Smooth muscle cell (in vitro differentiated cells): Measurements from ENCODE around the gene FGD5. TPM values are rescaled to one million over a fixed set of nuclear protein-coding genes. Genes with fewer than 3 reads are reported as not detected.
A peak's percentile ranks its signal among the peaks of the same experiment; 100 is the strongest.
"Not testable (repeated sequence)": the region's sequence is repeated elsewhere in the genome, so short reads cannot be mapped to it uniquely, and the experiment has no call there.

Source experiments
- DNase-seq: peaks from one replicate; lab custom pipeline; 2025; ENCODE audit not compliant: unreplicated experiment; lab: John Stamatoyannopoulos, UW
- H2AFZ ChIP-seq: fragments of 200-600 bp; sonication (generic); 2 replicates; pipeline ENCODE4 v1.6.0; 2016; ENCODE audit warnings: antibody characterized with exemption, low read depth, mild to moderate bottlenecking
- H3F3A ChIP-seq: fragments of 200-600 bp; sonication (generic); 2 replicates; pipeline ENCODE4 v1.6.0; 2017; ENCODE audit warnings: antibody characterized with exemption, low read depth
- H3K27ac ChIP-seq: fragments of 200-600 bp; sonication (generic); 2 replicates; pipeline ENCODE4 v1.5.1; 2016; ENCODE audit warnings: low read depth, mild to moderate bottlenecking
- H3K27me3 ChIP-seq: fragments of 200-600 bp; sonication (generic); 2 replicates; pipeline ENCODE4 v1.6.1; 2016; ENCODE audit warnings: low read depth, mild to moderate bottlenecking
- H3K36me3 ChIP-seq: fragments of 200-600 bp; sonication (generic); 2 replicates; pipeline ENCODE4 v1.5.1; 2016; ENCODE audit warnings: low read depth
- H3K4me1 ChIP-seq: fragments of 200-600 bp; sonication (generic); 2 replicates; pipeline ENCODE4 v1.5.1; 2016; ENCODE audit warnings: low read depth
- H3K4me2 ChIP-seq: fragments of 200-600 bp; sonication (generic); 2 replicates; pipeline ENCODE4 v1.6.0; 2016; ENCODE audit warnings: mild to moderate bottlenecking
- H3K4me3 ChIP-seq: fragments of 200-600 bp; sonication (generic); 2 replicates; pipeline ENCODE4 v1.5.1; 2016; ENCODE audit warnings: mild to moderate bottlenecking
- H3K79me2 ChIP-seq: fragments of 200-600 bp; sonication (generic); 2 replicates; pipeline ENCODE4 v1.6.0; 2016; ENCODE audit warnings: low read depth, mild to moderate bottlenecking
- H3K9ac ChIP-seq: fragments of 200-600 bp; sonication (generic); 2 replicates; pipeline ENCODE4 v1.6.0; 2016; ENCODE audit warnings: low read depth
- H3K9me3 ChIP-seq: fragments of 200-600 bp; sonication (generic); replicated peaks from 2 replicates; pipeline ENCODE4 v1.5.1; 2016; ENCODE audit warnings: low read depth
- H4K20me1 ChIP-seq: fragments of 200-600 bp; sonication (generic); 2 replicates; pipeline ENCODE4 v1.6.0; 2016; ENCODE audit warnings: low read depth
- CTCF ChIP-seq: fragments of 200-600 bp; sonication (generic); IDR thresholded peaks from 2 replicates; pipeline ENCODE4 v1.5.1; 2017; ENCODE audit warnings: borderline replicate concordance, mild to moderate bottlenecking, antibody characterized with exemption; ENCODE audit not compliant: insufficient read depth, poor library complexity, severe bottlenecking
- WGBS: methylation state at CpG from one replicate; pipeline ENCODE4 v1.1.7; 2016; ENCODE audit warnings: low lambda C conversion rate; 5-methylcytosine and 5-hydroxymethylcytosine counted together
- polyA plus RNA-seq: library from polyadenylated mRNA; unstranded; fragments of >200 nt; fragmentation: Nextera tagmentation; extraction: Ambion mirVana; gene quantifications from 2 replicates; pipeline ENCODE4 v1.2.1, GENCODE V29; 2016
- total RNA-seq: library from RNA; depleted of rRNA; stranded (reverse); fragments of >200 nt; gene quantifications from 2 replicates; pipeline ENCODE4 v1.2.3, GENCODE V29; 2014

FGD5 gene
- total and polyA plus RNA-seq, 2 experiments from 2014 or later = 0.63 to 0.71 TPM

GRCh38 chr3:14805961-14806537 lies 12.7 kb upstream of the FGD5 start:
- H3K27me3 ChIP-seq = peaks cover 31% of the 10 kb centered on the region
- H3K36me3 ChIP-seq = no peaks in the 10 kb centered on the region
- no peak overlapping the region for H3K4me2 ChIP-seq
- 80% methylated on average over 4 of the region's 4 CpGs for WGBS
- no peak overlapping the region for H3K27ac ChIP-seq
- no peaks in the 10 kb centered on the region for H3F3A ChIP-seq
- peaks cover 6% of the 10 kb centered on the region for H3K4me1 ChIP-seq
- no peaks in the 10 kb centered on the region for H3K9me3 ChIP-seq
- no peaks in the 10 kb centered on the region for H4K20me1 ChIP-seq
- no peak for TF ChIP-seq CTCF
- no peaks in the 10 kb centered on the region for H3K79me2 ChIP-seq
- no peak for DNase-seq
- no peak overlapping the region for H3K4me3 ChIP-seq
- H3K9ac ChIP-seq = no peak overlapping the region
- no peak overlapping the region for H2AFZ ChIP-seq

- TF ChIP-seq CTCF = no peak
- 66% methylated on average over 8 of the region's 8 CpGs for WGBS
- H3K27me3 ChIP-seq = peaks cover 38% of the 10 kb centered on the region
- H3K27ac ChIP-seq = no peak overlapping the region
- DNase-seq = no peak
- H3K9ac ChIP-seq = no peak overlapping the region
- H3K9me3 ChIP-seq = no peaks in the 10 kb centered on the region
- H3K4me3 ChIP-seq = no peak overlapping the region
- H4K20me1 ChIP-seq = no peaks in the 10 kb centered on the region
- no peak overlapping the region for H3K4me2 ChIP-seq
- H3K36me3 ChIP-seq = no peaks in the 10 kb centered on the region
- peaks cover 9% of the 10 kb centered on the region for H3K4me1 ChIP-seq
- no peaks in the 10 kb centered on the region for H3F3A ChIP-seq
- H3K79me2 ChIP-seq = no peaks in the 10 kb centered on the region
- no peak overlapping the region for H2AFZ ChIP-seq
Observed at GRCh38 chr3:14806641-14807263, 12.0 kb upstream of the FGD5 start.

GRCh38 chr3:14808025-14808424 lies 10.7 kb upstream of the FGD5 start:
- Histone ChIP-seq H3K4me3 (no peak overlapping the region), H3K27me3 (peaks cover 51% of the 10 kb centered on the region), H3K9ac (no peak overlapping the region), H3K36me3 (no peaks in the 10 kb centered on the region), H3K4me1 (peaks cover 9% of the 10 kb centered on the region), H3K27ac (no peak overlapping the region), H4K20me1 (no peaks in the 10 kb centered on the region), H2AFZ (no peak overlapping the region), H3K4me2 (no peak overlapping the region), H3K79me2 (no peaks in the 10 kb centered on the region), H3K9me3 (no peaks in the 10 kb centered on the region), H3F3A (no peaks in the 10 kb centered on the region)
- DNase-seq = no peak
- no peak for TF ChIP-seq CTCF

GRCh38 chr3:14808502-14809266 lies 10.1 kb upstream of the FGD5 start:
- Histone ChIP-seq H3K9me3 (no peaks in the 10 kb centered on the region), H3K36me3 (no peaks in the 10 kb centered on the region), H4K20me1 (no peaks in the 10 kb centered on the region), H3K4me2 (no peak overlapping the region), H2AFZ (no peak overlapping the region), H3K4me1 (peaks cover 9% of the 10 kb centered on the region), H3K27me3 (peaks cover 57% of the 10 kb centered on the region), H3K27ac (no peak overlapping the region), H3K9ac (no peak overlapping the region), H3K79me2 (no peaks in the 10 kb centered on the region), H3K4me3 (no peak overlapping the region), H3F3A (no peaks in the 10 kb centered on the region)
- WGBS = 96% methylated on average over 5 of the region's 5 CpGs
- no peak for DNase-seq
- no peak for TF ChIP-seq CTCF

GRCh38 chr3:14809611-14810010 lies 9.2 kb upstream of the FGD5 start:
- H3F3A ChIP-seq, H3K36me3 ChIP-seq: not testable (repeated sequence)
- WGBS = 48% methylated on average over 9 of the region's 9 CpGs

More at GRCh38 chr3:14809611-14810010, 9.2 kb upstream of the FGD5 start:
- not testable (repeated sequence) for H4K20me1 ChIP-seq, H3K27ac ChIP-seq, H3K79me2 ChIP-seq, DNase-seq, H2AFZ ChIP-seq, H3K4me1 ChIP-seq, H3K9me3 ChIP-seq, H3K9ac ChIP-seq
- H3K4me3 ChIP-seq = peak overlapping the region; percentile 48
- H3K4me2 ChIP-seq = peak overlapping the region; percentile 85
- H3K27me3 ChIP-seq = peaks cover 64% of the 10 kb centered on the region
